GM19467 (cell line): ENCODE results near the gene RNF7.
"Not testable (repeated sequence)": the region's sequence is repeated elsewhere in the genome, so short reads cannot be mapped to it uniquely, and the experiment has no call there.

Experiments
- ATAC-seq: cut with Tn5 transposase; IDR thresholded peaks from one replicate; pipeline ENCODE4 v1.9.1; 2021; ENCODE audit warnings: mild to moderate bottlenecking, moderate library complexity; ENCODE audit not compliant: unreplicated experiment

Gene RNF7

DNA sequence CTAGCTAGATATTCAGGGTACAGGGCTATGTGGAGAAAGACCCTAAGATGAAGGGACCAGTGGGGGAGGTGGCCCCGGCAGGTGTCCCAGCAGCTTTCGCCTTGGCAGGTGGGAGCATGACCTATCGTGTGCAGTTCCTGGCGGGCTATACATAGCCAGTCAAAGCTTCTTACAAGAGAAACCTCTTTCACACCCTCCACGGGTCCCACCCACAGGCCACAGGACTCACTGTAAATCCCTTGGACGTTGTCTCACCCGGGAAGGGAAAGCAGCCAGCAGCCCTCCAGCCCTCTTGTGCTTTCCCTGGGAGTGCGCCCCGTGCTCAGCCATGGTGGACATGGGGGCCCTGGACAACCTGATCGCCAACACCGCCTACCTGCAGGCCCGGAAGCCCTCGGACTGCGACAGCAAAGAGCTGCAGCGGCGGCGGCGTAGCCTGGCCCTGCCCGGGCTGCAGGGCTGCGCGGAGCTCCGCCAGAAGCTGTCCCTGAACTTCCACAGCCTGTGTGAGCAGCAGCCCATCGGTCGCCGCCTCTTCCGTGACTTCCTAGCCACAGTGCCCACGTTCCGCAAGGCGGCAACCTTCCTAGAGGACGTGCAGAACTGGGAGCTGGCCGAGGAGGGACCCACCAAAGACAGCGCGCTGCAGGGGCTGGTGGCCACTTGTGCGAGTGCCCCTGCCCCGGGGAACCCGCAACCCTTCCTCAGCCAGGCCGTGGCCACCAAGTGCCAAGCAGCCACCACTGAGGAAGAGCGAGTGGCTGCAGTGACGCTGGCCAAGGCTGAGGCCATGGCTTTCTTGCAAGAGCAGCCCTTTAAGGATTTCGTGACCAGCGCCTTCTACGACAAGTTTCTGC lies 40.1 kb downstream of the RNF7 start:
- no peak for ATAC-seq

DNA sequence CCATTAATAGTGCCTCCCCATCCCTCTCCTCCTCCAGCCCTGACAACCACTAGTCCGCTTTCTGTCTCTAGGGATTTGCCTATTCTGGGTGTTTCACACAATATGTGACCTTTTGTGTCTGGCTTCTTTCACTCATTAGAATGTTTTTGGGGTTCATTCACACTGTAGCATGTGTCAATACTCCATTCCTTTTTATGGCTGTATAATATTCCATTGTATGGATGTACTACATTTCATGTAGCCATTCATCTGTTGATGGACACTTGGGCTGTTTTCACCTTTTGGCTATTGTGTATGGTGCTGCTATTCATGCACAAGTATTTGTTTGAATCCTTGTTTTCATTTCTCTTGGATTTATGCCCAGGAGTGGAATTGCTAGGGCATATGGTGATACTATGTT lies 41.6 kb downstream of the RNF7 start:
- no peak for ATAC-seq

DNA sequence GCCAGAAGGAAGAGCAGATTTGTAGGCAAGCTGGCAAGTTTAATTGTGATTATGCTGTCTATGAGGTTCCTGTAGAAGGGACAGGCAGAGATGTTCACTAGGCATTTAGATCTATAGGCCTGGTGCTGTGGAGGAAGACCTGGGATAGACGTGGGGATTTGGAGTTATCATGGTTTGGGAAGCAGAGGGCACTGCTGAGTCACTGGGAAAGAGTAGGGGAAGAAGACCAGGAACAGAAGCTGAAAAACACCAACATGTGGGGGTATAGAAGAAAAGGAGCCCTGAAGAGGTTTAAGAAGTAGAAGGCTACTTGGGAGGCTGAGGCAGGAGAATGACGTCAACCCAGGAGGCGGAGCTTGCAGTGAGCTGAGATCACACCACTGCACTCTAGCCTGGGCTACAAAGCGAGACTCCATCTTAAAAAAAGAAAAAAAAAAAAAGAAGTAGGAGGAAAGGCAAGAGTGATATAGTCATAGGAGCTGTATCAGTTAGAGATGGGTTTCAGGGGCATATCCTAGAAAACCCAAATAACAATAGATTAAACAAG lies 44.4 kb downstream of the RNF7 start:
- ATAC-seq, result no peak

DNA sequence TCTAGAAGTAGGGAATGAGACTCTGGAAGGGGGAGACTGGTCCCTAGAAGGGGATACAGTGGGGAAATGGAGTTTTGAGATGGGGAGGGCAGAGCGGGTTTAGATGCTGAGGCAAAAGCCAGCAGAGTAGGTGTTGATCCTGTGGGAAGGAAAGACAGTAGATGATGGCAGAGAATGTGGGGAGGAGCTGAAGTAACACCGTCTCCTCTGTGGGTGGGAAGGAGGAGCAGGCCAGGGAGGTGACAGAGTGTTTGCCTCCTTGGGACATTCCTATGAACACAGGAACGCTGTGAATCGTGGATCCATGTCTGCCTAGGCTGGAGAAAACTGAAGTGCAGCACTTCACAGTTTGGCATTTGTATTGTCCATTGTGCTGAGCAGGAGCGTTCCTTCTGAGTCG lies 45.5 kb downstream of the RNF7 start:
- no peak for ATAC-seq

DNA sequence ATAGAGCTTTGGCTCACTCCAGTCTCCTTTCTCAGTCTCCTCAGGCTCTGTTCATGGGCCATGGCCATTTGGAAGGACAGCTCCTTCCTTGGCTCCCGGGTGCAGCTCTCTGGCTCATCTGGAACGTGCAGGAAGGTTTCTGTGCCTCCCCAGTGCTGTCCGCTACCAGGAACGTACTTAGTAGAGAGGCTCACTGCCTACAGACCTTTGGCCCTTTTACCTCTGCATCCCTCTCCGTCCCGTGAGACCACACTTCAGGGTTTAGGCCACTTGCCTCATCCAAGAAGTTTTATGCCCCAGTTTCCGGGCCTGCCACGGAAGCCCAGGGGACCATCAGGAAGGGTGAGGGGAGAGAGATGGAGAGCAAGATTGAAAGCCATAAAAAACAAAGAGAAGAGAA lies 46.0 kb downstream of the RNF7 start:
- ATAC-seq, result no peak

DNA sequence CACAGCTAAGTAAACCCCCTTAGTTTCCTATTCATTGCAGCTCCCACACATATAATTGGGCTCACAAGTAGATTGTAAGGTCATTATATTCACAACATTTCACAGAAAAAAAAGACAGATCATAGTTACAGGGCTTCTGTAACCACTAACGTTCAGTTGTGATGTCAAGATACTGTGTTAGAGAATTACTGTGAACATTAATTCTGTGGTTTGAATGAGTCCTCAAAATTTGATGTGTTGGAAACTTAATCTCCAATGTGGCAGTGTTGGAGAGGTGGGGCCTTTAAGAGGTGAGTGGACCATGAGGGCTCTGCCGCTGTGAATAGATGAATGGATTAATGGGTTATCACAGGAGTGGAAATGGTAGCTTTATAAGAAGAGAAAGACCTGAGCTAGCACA lies 46.4 kb downstream of the RNF7 start:
- ATAC-seq, result no peak

DNA sequence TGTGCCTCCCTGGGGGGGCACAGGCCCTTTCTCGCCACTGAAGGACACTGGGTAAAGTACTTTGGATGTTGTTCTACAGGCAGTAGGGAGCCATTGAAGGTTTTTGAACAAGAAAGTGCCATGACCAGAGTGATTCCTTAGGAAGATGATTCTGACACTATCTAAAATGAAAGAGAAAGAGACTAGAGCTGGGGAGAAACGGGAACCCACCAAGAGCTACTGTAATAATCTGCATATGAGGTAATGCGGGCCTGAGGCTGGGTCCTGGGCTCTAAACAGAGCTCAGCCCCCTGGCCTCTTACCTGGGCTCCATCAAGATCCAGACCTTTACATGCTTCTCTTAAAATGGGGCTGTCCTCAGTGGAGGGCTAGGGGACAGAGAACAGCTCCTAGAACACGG lies 50.1 kb downstream of the RNF7 start:
- no peak for ATAC-seq

DNA sequence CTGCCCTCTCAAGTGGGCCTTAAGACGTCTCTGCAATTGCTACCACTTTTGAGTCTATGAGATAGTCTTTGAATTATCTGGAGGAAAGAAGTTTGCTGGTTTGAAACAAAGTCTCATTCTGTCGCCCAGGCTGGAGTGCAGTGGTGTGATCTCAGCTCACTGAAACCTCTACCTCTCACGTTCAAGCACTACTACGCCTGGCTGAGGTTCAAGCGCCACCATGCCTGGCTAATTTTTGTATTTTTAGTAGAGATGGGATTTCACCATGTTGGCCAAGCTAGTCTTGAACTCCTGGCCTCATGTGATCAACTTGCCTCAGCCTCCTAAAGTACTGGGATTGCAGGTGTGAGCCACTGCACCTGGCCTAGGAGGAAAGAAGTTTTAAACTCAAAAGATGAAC lies 50.7 kb downstream of the RNF7 start:
- not testable (repeated sequence) for ATAC-seq

DNA sequence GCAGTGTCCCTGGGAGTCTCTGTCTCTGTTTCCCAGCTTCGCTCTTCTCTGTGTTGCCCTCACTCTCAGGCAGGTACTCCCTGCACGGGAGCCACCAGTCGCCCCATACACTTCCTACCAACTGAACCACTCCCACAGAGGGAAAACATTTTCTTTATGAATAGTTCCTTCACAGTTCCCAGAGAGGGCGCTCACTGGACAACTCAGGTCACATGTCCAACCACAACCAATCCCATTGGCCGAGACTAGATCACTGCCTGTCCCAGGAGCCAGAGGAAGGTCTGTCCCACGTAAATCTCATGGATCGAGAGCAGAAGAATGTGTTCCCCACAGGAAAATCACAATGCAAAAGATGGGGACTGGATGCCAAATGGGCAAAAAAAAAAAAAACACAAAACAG lies 51.2 kb downstream of the RNF7 start:
- no peak for ATAC-seq

DNA sequence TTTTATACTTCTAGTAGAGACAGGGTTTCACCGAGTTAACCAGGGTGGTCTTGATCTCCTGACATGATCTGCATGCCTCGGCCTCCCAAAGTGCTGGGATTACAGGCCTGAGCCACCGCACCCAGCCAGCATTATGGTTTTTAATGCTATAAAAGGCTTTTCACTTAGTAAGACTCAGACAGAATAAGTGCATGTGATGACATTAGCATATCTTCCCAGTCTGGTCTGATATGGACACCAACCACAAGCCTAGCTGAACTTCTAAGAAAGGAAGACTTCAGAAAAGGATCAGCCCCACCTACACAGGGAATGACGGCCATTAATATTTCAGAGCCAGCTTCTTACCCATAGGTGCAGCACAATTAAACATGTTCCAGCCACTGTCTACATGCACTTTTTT lies 52.1 kb downstream of the RNF7 start:
- ATAC-seq, result no peak

DNA sequence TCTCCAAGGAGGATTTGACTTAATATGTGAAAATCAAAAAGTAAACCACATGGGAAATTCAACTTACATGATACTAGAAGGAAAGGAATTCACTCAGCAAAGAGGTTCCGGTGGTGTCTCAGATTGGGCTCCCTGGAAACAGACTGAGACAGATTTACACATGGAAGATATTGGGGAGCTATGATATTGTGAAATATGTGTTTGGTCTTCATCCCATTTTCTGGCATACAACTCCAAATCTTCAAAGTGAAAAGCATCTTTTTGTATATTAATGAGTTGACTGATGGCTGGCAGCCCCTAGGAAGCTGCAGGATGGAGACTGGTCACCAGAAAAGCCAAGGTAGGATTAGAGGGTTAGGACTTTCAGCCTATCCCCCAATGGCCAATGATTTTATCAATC lies 54.4 kb downstream of the RNF7 start:
- no peak for ATAC-seq

DNA sequence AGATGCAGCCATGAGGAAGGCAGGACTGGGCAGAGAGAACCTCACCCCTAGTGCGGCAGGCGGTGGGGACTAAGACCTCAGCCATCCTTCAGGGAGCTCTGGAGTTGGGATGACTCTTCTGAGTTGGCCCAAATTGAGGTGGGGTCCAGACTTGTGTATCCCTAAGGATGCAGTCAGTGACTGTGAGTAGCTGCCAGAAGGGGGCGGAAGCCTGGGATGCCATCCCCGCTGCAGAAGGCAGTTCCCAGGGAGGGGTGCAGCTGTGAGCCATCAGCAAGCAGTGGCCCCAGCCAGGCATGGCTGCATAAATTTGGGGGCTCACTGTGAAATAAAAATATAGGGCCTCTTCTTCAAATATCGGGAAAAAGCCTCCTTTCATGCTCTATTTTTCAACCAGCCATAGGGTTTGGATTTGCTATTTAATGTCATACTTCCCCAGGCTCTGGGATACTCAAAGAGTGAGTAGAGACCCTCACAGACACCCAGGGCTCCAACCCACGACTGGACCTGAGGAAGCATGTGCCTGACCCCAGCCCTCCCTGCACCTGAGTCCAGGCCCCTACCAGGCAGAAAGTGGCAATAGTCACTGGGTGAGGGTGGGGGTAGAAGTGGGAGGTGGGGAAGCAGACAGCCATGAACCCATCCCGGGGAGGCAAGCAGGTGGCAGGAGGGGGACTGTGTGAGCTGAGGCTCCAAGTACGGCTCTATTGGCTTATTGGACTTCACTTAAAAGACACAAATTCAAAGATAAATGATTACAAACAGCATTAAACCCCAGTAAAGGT lies 55.6 kb downstream of the RNF7 start:
- no peak for ATAC-seq

DNA sequence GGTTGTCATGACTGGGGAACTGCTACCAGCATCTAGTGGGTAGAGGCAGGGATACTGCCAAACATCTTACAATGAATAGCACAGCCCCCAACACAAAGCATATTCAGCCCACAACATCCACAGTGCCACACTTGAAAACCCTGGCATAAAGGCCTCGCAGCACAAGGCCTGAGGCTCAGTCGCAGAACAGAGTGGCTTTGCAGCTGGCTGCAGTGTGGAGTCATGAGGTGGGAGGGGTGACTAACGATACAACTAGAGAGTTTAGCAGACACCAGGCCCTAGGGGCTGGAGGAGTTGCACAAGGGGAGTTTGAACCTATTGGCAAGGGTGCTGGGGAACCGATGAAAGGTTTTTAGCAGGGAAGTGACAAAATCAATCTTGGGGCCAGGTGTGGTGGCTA lies 57.2 kb downstream of the RNF7 start:
- no peak for ATAC-seq

DNA sequence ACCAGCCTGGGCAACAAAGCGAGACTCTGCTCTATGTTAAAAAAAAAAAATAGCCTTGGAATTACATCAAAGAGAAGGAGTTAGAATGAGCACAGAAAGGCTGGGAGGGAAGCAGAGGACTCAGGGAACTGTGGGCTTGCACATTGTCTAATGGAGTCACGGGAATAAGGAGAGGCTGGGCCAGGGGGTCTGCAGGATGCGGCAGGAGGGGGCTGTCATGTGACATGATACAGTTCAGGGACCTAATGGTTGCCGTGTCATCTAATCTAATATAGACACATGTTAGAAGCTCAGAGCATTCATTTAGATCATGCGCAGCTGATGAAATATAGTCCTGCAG lies 57.6 kb downstream of the RNF7 start:
- ATAC-seq, result no peak

DNA sequence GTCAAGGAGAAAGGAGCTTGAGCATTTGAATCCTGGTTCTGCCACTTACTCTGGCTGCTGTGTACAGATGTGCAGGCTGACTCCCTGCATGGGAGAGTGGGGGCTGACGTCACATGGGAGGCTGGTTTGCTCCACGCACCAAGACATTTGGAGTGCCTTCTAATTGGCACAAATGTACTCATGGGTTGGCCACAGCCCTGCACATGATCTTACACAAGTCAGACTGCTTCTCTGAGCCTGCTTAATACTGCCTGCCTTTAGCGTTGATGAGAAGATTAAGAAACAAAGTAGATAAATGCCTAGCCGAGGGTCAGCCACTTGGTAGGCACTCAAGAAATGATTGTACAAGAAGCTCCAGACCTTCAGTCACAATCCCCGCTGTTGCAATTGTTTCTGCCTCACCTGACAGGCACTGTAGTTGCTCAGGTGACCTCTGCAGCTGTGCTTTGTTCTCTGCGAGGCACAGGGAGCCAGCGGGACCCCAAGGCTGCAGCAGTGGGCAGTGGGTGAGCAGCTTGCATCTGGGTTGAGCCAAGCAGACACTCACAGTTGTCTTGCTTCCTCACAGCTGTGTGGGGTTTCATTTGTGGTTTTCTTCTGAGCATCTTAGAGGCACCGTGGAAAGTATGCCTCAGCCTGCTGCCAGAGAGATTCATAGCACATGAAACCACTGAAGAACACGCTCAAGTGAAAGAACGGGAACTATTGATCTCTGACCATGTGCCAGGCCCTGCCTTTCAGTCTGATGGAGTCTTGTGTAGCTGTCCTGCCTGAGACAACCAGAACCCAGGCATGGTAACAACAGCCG lies 58.2 kb downstream of the RNF7 start:
- ATAC-seq, result peak; percentile 96
